Measurements from ENCODE around the gene SYT9.

- TF ChIP-seq CTCF (IDR thresholded peaks at IDR 0.05; ENCODE audit: poor library complexity, severe bottlenecking) (no peak), REST (IDR thresholded peaks at IDR 0.05; ENCODE audit: borderline replicate concordance) (peak; percentile 30), RAD21 (conservative IDR thresholded peaks at IDR 0.05) (no peak), POLR2AphosphoS5 (IDR thresholded peaks at IDR 0.05) (no peak), EP300 (conservative IDR thresholded peaks at IDR 0.05; ENCODE audit: poor library complexity, severe bottlenecking) (no peak), MXI1 (conservative IDR thresholded peaks at IDR 0.05; ENCODE audit: poor library complexity, severe bottlenecking) (peak; percentile 30), EZH2 (IDR thresholded peaks at IDR 0.05; ENCODE audit: borderline replicate concordance, insufficient read depth, low read length, poor library complexity, severe bottlenecking) (no peak)
These were observed at the start of gene SYT9 for GRCh38 chr11:7251836-7252682.
